Measurements from ENCODE around the gene PDE9A.

Gene PDE9A

GRCh38 chr21:42678618-42679295 lies 25.3 kb downstream of the PDE9A start:
- TF ChIP-seq CTCF (IDR thresholded peaks at IDR 0.05; ENCODE audit: low read depth, low read length, missing control alignments) = no peak
- DNase-seq (ENCODE audit: low read depth) = no peak
- no peak overlapping the region for H3K4me3 ChIP-seq (ENCODE audit: low read depth, low read length)

- TF ChIP-seq CTCF (IDR thresholded peaks at IDR 0.05; ENCODE audit: low read depth, low read length, missing control alignments) = no peak
- DNase-seq (ENCODE audit: low read depth) = no peak
Observed at GRCh38 chr21:42679319-42680057, 26.1 kb downstream of the PDE9A start.

GRCh38 chr21:42680058-42680330 lies 26.6 kb downstream of the PDE9A start:
- no peak overlapping the region for H3K4me3 ChIP-seq (ENCODE audit: low read depth, low read length)
- DNase-seq (ENCODE audit: low read depth) = no peak
- TF ChIP-seq CTCF (IDR thresholded peaks at IDR 0.05; ENCODE audit: low read depth, low read length, missing control alignments) = no peak

More at GRCh38 chr21:42679319-42680057, 26.1 kb downstream of the PDE9A start:
- H3K4me3 ChIP-seq (ENCODE audit: low read depth, low read length) = no peak overlapping the region

- DNase-seq (ENCODE audit: low read depth) = no peak
- no peak for TF ChIP-seq CTCF (IDR thresholded peaks at IDR 0.05; ENCODE audit: low read depth, low read length, missing control alignments)
- H3K4me3 ChIP-seq (ENCODE audit: low read depth, low read length) = no peak overlapping the region
Observed at GRCh38 chr21:42680429-42680828, 27.0 kb downstream of the PDE9A start.

GRCh38 chr21:42681296-42682206 lies 28.1 kb downstream of the PDE9A start:
- TF ChIP-seq CTCF (IDR thresholded peaks at IDR 0.05; ENCODE audit: low read depth, low read length, missing control alignments) = no peak
- no peak for DNase-seq (ENCODE audit: low read depth)
- no peak overlapping the region for H3K4me3 ChIP-seq (ENCODE audit: low read depth, low read length)

GRCh38 chr21:42682661-42683210 lies 29.3 kb downstream of the PDE9A start:
- DNase-seq (ENCODE audit: low read depth) = no peak

More at GRCh38 chr21:42682661-42683210, 29.3 kb downstream of the PDE9A start:
- no peak for TF ChIP-seq CTCF (IDR thresholded peaks at IDR 0.05; ENCODE audit: low read depth, low read length, missing control alignments)
- no peak overlapping the region for H3K4me3 ChIP-seq (ENCODE audit: low read depth, low read length)

Measured in GM12864 (cell line).